Esophagus squamous epithelium (tissue), 4 donors: ENCODE measurements around the gene FYCO1.

Experiments
- CTCF ChIP-seq, 6 experiments: fragments of 450-650 bp in 4 of 6; fragments of 200-600 bp in 2 of 6; sonication (generic) in 2 of 6; IDR thresholded peaks; one replicate each; pipeline ENCODE4 v1.5.1; 2016 to 2019; ENCODE audit warnings: antibody characterized with exemption in 6 of 6, mild to moderate bottlenecking in 4 of 6, moderate library complexity in 4 of 6
- POLR2A ChIP-seq, 4 donors: fragments of 450-650 bp; IDR thresholded peaks; one replicate each; pipeline ENCODE4 v1.6.1; 2017; ENCODE audit warnings: antibody characterized with exemption in 4 of 4, mild to moderate bottlenecking in 4 of 4, moderate library complexity in 3 of 4

DNA sequence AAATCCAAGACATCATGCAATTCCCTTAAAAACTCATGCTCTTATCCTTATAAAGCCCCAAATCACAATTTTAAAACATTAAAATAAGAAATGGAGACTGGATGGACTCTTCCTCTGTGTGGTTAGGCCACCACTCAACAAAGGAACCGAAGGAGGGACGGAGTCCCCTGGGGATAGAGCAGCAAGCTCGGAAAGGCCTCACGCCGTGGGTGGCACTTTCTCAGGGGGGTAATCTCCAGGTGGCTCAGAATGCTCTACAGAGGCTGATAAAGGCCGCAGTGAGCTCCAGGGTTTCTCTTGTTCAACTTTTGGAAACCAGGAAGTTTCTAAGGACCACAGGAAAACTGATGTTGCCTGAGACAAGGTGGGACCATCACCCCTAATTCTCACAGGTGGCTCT, 86.1 kb downstream of the FYCO1 start:
- TF ChIP-seq POLR2A (IDR thresholded peaks at IDR 0.05) (no peak), CTCF (IDR thresholded peaks at IDR 0.05) (no peak)
